IMR-90 (cell line): Measurements from ENCODE around the gene CHPF. TPM values are rescaled to one million over a fixed set of nuclear protein-coding genes. Genes with fewer than 3 reads are reported as not detected.

ENCODE experiments used
- ATAC-seq: fragments of 200-7000 bp; cut with Tn5 transposase; 2 replicates; pipeline ENCODE4 v1.9.1; 2020; ENCODE audit warnings: low read depth, mild to moderate bottlenecking, moderate library complexity
- BruUV-seq: library from RNA; stranded (reverse); fragments of 400-500 nt; replicated peaks from 2 replicates; lab custom pipeline; 2021; lab: Mats Ljungman, UMichigan
- CTCF ChIA-PET: fragments of 300-600 bp; formaldehyde crosslinking; extraction: SDS; loops from one replicate; lab custom pipeline; 2021; ENCODE audit warnings: antibody characterized with exemption; lab: Yijun Ruan, JAX
- POLR2A ChIA-PET: fragments of 300-600 bp; sonication (Branson Sonifier 250); formaldehyde crosslinking; loops from one replicate; lab custom pipeline; 2022; ENCODE audit warnings: antibody characterized with exemption; ENCODE audit not compliant: unreplicated experiment; lab: Charles Lee
- DNase-seq: peaks from one replicate; pipeline ENCODE4 v3.0.0; 2013
- H2AFZ ChIP-seq: replicated peaks from 2 replicates; pipeline ENCODE3; 2013; ENCODE audit warnings: low read length, mild to moderate bottlenecking; ENCODE audit not compliant: poor library complexity
- H2AK5ac ChIP-seq: 2 replicates; pipeline ENCODE4 v1.6.1; 2013; ENCODE audit warnings: low read depth, low read length, inconsistent platforms
- H2AK9ac ChIP-seq: replicated peaks from 2 replicates; pipeline ENCODE3; 2013; ENCODE audit warnings: mild to moderate bottlenecking, low read depth, low read length, moderate library complexity; ENCODE audit not compliant: poor library complexity
- H2BK120ac ChIP-seq: 2 replicates; pipeline ENCODE4 v1.6.1; 2013; ENCODE audit warnings: low read depth, low read length, inconsistent platforms
- H2BK15ac ChIP-seq: 3 replicates; pipeline ENCODE4 v1.6.1; 2013; ENCODE audit warnings: low read depth, low read length, inconsistent platforms
- H2BK20ac ChIP-seq: 2 replicates; pipeline ENCODE4 v1.6.1; 2013; ENCODE audit warnings: low read depth, mild to moderate bottlenecking, inconsistent platforms, low read length, moderate library complexity
- H2BK5ac ChIP-seq: 2 replicates; pipeline ENCODE4 v1.6.1; 2013; ENCODE audit warnings: mild to moderate bottlenecking, low read depth, low read length, inconsistent platforms; ENCODE audit not compliant: poor library complexity, severe bottlenecking
- H3K14ac ChIP-seq: replicated peaks from 2 replicates; pipeline ENCODE4 v1.6.1; 2013; ENCODE audit warnings: low read depth, low read length, inconsistent platforms
- H3K18ac ChIP-seq: 2 replicates; pipeline ENCODE4 v1.6.1; 2013; ENCODE audit warnings: low read depth, low read length, control low read depth
- H3K23ac ChIP-seq: 2 replicates; pipeline ENCODE4 v1.6.1; 2013; ENCODE audit warnings: low read depth, low read length, inconsistent platforms
- H3K27ac ChIP-seq: 2 replicates; pipeline ENCODE4 v1.5.1; 2013; ENCODE audit warnings: mild to moderate bottlenecking, control low read depth, low read length; ENCODE audit not compliant: insufficient read depth
- H3K27me3 ChIP-seq: 2 replicates; pipeline ENCODE4 v1.6.1; 2013; ENCODE audit warnings: low read length; ENCODE audit not compliant: control insufficient read depth, insufficient read depth
- H3K36me3 ChIP-seq: 2 replicates; pipeline ENCODE4 v1.6.1; 2013; ENCODE audit warnings: low read length, mixed read lengths; ENCODE audit not compliant: control insufficient read depth, insufficient read depth
- H3K4ac ChIP-seq: 2 replicates; pipeline ENCODE4 v1.6.1; 2013; ENCODE audit warnings: low read depth, low read length, inconsistent platforms
- H3K4me1 ChIP-seq: 2 replicates; pipeline ENCODE4 v1.6.1; 2013; ENCODE audit warnings: low read length, mixed read lengths; ENCODE audit not compliant: control insufficient read depth, insufficient read depth
- H3K4me2 ChIP-seq: 2 replicates; pipeline ENCODE4 v1.6.1; 2013; ENCODE audit warnings: low read depth, mild to moderate bottlenecking, control low read depth, low read length, moderate library complexity
- H3K4me3 ChIP-seq: 2 replicates; pipeline ENCODE4 v1.5.1; 2013; ENCODE audit warnings: low read depth, mild to moderate bottlenecking, control low read depth, low read length, moderate library complexity; ENCODE audit not compliant: insufficient read depth
- H3K56ac ChIP-seq: 2 replicates; pipeline ENCODE4 v1.6.1; 2013; ENCODE audit warnings: low read length, inconsistent platforms; ENCODE audit not compliant: insufficient read depth; ENCODE audit errors: extremely low read depth
- H3K79me1 ChIP-seq, 2 experiments: 2 replicates each; pipeline ENCODE4 v1.6.1; 2013; ENCODE audit warnings: low read length in 2 of 2, inconsistent platforms in 1 of 2, low read depth in 1 of 2
- H3K9ac ChIP-seq: 2 replicates; pipeline ENCODE4 v1.6.1; 2013; ENCODE audit warnings: low read depth, low read length, control low read depth
- H3K9me1 ChIP-seq: 2 replicates; pipeline ENCODE4 v1.6.1; 2013; ENCODE audit warnings: low read length, inconsistent platforms; ENCODE audit not compliant: insufficient read depth
- H3K9me3 ChIP-seq: 2 replicates; pipeline ENCODE4 v1.6.1; 2013; ENCODE audit warnings: low read length; ENCODE audit not compliant: control insufficient read depth, insufficient read depth
- H4K20me1 ChIP-seq: 2 replicates; pipeline ENCODE4 v1.6.1; 2013; ENCODE audit warnings: low read length, inconsistent platforms; ENCODE audit not compliant: insufficient read depth
- H4K5ac ChIP-seq: 2 replicates; pipeline ENCODE4 v1.6.1; 2013; ENCODE audit warnings: mild to moderate bottlenecking, low read depth, low read length, control low read depth
- H4K8ac ChIP-seq, 2 experiments: 2 replicates each; pipeline ENCODE4 v1.6.1; 2013; ENCODE audit warnings: low read depth in 2 of 2, low read length in 2 of 2, control low read depth in 1 of 2, inconsistent platforms in 1 of 2
- H4K91ac ChIP-seq: 2 replicates; pipeline ENCODE4 v1.6.1; 2013; ENCODE audit warnings: low read depth, low read length, inconsistent platforms; ENCODE audit not compliant: insufficient read depth
- BHLHE40 ChIP-seq: fragments of 150-350 bp; IDR thresholded peaks from 2 replicates; pipeline ENCODE4 v1.6.1; 2016; ENCODE audit warnings: mild to moderate bottlenecking, low read depth, low read length
- CEBPB ChIP-seq: IDR thresholded peaks from 2 replicates; pipeline ENCODE4 v1.6.1; 2012; ENCODE audit warnings: low read depth, low read length, improper control_type of control experiment
- ELK1 ChIP-seq: fragments of 150-350 bp; IDR thresholded peaks from 2 replicates; pipeline ENCODE4 v1.6.1; 2016; ENCODE audit warnings: low read depth, mild to moderate bottlenecking, low read length, moderate library complexity, borderline replicate concordance
- FOS ChIP-seq: fragments of 150-350 bp; IDR thresholded peaks from 2 replicates; pipeline ENCODE4 v1.6.1; 2016; ENCODE audit warnings: low read depth, low read length
- MAFK ChIP-seq: IDR thresholded peaks from 2 replicates; pipeline ENCODE4 v1.6.1; 2012; ENCODE audit warnings: low read depth, low read length, improper control_type of control experiment
- MAZ ChIP-seq: IDR thresholded peaks from 2 replicates; pipeline ENCODE4 v1.6.1; 2012; ENCODE audit warnings: low read depth, mild to moderate bottlenecking, low read length, improper control_type of control experiment, moderate library complexity, borderline replicate concordance
- POLR2A ChIP-seq: IDR thresholded peaks from 2 replicates; pipeline ENCODE4 v1.6.1; 2012; ENCODE audit warnings: mild to moderate bottlenecking, low read depth, low read length
- RCOR1 ChIP-seq: IDR thresholded peaks from 2 replicates; pipeline ENCODE4 v1.6.1; 2012; ENCODE audit warnings: mild to moderate bottlenecking, low read length, improper control_type of control experiment; ENCODE audit not compliant: insufficient replicate concordance
- RFX5 ChIP-seq: IDR thresholded peaks from 2 replicates; pipeline ENCODE4 v1.8.0; 2012; ENCODE audit warnings: low read depth, mild to moderate bottlenecking, low read length, moderate library complexity
- SMC3 ChIP-seq: fragments of 150-350 bp; IDR thresholded peaks from 2 replicates; pipeline ENCODE4 v1.6.1; 2016; ENCODE audit warnings: low read depth, mild to moderate bottlenecking, antibody characterized with exemption, low read length, moderate library complexity
- USF2 ChIP-seq: fragments of 150-350 bp; IDR thresholded peaks from 2 replicates; pipeline ENCODE4 v1.6.1; 2017; ENCODE audit warnings: mild to moderate bottlenecking, antibody characterized with exemption, low read length, low read depth
- WGBS, 2 experiments: methylation state at CpG; one replicate each; pipeline versions ENCODE4 v1.1.5 to v1.1.7; 2013; ENCODE audit warnings: missing lambda C conversion rate in 2 of 2; ENCODE audit not compliant: insufficient read length in 1 of 2; ENCODE audit errors: extremely low coverage in 2 of 2; 5-methylcytosine and 5-hydroxymethylcytosine counted together
- dilution Hi-C: fragments of 300-500 bp; cut with HindIII; formaldehyde crosslinking; loops from one replicate; pipeline ENCODE4 v1.14.3; 2018; ENCODE audit warnings: low sequenced_read_pairs; ENCODE audit not compliant: unreplicated experiment
- in situ Hi-C: fragments of 300-500 bp; cut with MboI; formaldehyde crosslinking; loops from 3 replicates; pipeline ENCODE4 v1.14.3; 2019; ENCODE audit warnings: low sequenced_read_pairs, inconsistent platforms, mixed read lengths
- intact Hi-C: fragments of 100-400 bp; cut with micrococcal nuclease; formaldehyde crosslinking; loops from 2 replicates; pipeline ENCODE4 v1.10.0; 2022
- polyA plus RNA-seq, 3 experiments: library from polyadenylated mRNA; depleted of rRNA; stranded (reverse); fragments of >200 nt; gene quantifications; 2 replicates each; pipeline ENCODE4 v1.2.3, GENCODE V29; 2012; ENCODE audit warnings: low replicate concordance in 1 of 3
- total RNA-seq: library from RNA; depleted of rRNA; stranded (reverse); fragments of >200 nt; gene quantifications from 2 replicates; pipeline ENCODE4 v1.2.3, GENCODE V29; 2012

The CHPF gene
- total and polyA plus RNA-seq, 2 of the 4 experiments (the other 2 are of a cell fraction), result 24.0 to 115 TPM

- TF ChIP-seq RCOR1, result no peak
- TF ChIP-seq FOS, result no peak
- TF ChIP-seq MAFK, result no peak
- no peak for TF ChIP-seq ELK1
- TF ChIP-seq POLR2A, result no peak
- TF ChIP-seq BHLHE40, result no peak
- no peak for TF ChIP-seq USF2
- TF ChIP-seq MAZ, result no peak
- TF ChIP-seq CEBPB, result no peak
- no peak for TF ChIP-seq SMC3
- TF ChIP-seq RFX5, result no peak
- H3K18ac ChIP-seq, result no peak overlapping the region
- no peak overlapping the region for H2AK5ac ChIP-seq
- H2BK5ac ChIP-seq, result no peak overlapping the region
- 0% methylated on average over 1 of the region's 7 CpGs; no CpG with 5 or more reads in 1 of the 2 experiments for WGBS, 2 experiments
- no peak overlapping the region for H3K56ac ChIP-seq
- dilution Hi-C loops (no loop called here), intact Hi-C loops (no loop called here), in situ Hi-C loops (no loop called here)
- no peaks in the 10 kb centered on the region for H3K79me1 ChIP-seq
- H3K27ac ChIP-seq, result no peak overlapping the region
- peak overlapping the region; percentile 90 for H3K4me2 ChIP-seq
- H3K4me1 ChIP-seq, result peaks cover 8% of the 10 kb centered on the region; the same call in 1 of the 2 replicates
- no peak overlapping the region for H3K23ac ChIP-seq
- no peak overlapping the region for H2BK20ac ChIP-seq
- no TSS peak for BruUV-seq
- no peaks in the 10 kb centered on the region for H3K36me3 ChIP-seq
- DNase-seq (no peak), ATAC-seq (no peak)
- peak overlapping the region; percentile 79 for H3K4me3 ChIP-seq
- H2AFZ ChIP-seq, result peak overlapping the region; percentile 98
- no peaks in the 10 kb centered on the region for H3K9me3 ChIP-seq
- no peak overlapping the region for H3K4ac ChIP-seq
- no peak overlapping the region for H3K9ac ChIP-seq
- no peak overlapping the region for H2AK9ac ChIP-seq
- no peak overlapping the region for H4K91ac ChIP-seq
- H3K9me1 ChIP-seq, result no peaks in the 10 kb centered on the region
- ChIA-PET POLR2A (no interaction called here), CTCF (no interaction called here)
- no peak overlapping the region for H2BK15ac ChIP-seq
- H3K27me3 ChIP-seq, result no peaks in the 10 kb centered on the region
- no peak overlapping the region for H4K5ac ChIP-seq
- H2BK120ac ChIP-seq, result no peak overlapping the region
- no peaks in the 10 kb centered on the region; the same call in 1 of the 2 replicates for H4K20me1 ChIP-seq
- H3K14ac ChIP-seq, result no peak overlapping the region
- H4K8ac ChIP-seq, result no peak overlapping the region
Measured at GRCh38 chr2:219553168-219553417, 9.5 kb upstream of the CHPF start.
